Astrocyte of the hippocampus (primary cell): ENCODE measurements around the gene ACOX2.

Experiments
- DNase-seq: peaks from one replicate; pipeline ENCODE4 v3.0.0; 2011; ENCODE audit warnings: low read depth, low spot score

ACOX2 gene

DNA sequence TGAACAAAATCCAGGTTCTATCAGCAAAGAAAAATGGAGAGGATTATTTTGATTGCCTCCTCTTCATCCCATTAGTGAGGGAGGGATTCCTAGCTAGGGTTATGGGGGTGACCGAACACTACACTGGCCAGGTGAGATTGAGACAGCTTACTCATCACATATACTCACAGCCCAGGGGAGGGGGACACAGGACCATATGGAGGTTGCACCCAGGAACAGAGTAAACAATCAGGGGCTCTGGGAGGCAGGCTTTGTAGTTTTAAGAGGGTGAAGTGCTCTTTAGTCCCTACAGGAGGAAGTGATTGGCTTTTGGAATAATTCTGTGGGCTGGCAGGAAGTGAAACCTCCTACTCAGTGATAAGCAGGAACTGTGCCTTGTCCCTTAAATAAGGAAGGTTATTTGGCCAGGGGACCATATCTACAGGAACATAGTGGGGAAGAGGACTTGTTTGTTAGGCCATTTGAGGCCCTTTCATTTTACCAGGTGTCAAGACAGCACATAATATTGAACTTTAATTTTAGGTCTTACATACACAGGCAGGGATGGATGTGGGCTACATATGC, 62.6 kb downstream of the ACOX2 start:
- DNase-seq, result no peak

DNA sequence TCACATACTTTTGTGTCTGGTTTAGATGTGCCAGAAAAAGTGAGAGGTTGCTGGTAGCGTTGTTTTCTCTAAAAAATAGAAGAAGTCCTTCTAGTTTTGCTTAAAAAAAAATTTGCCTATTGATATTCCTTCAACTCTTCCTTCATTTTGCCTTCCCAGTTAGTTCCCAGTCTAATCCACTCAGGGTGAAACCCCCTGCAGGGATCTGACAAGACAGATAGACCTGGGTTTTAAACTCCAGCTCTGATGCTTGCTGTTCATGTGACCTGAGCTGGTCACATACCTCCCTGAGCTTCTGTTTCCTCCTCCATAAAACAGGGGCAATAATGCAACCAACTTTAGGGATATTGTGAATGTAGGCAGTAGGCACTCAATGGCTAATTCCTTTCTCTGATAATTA, 63.7 kb downstream of the ACOX2 start:
- no peak for DNase-seq

DNA sequence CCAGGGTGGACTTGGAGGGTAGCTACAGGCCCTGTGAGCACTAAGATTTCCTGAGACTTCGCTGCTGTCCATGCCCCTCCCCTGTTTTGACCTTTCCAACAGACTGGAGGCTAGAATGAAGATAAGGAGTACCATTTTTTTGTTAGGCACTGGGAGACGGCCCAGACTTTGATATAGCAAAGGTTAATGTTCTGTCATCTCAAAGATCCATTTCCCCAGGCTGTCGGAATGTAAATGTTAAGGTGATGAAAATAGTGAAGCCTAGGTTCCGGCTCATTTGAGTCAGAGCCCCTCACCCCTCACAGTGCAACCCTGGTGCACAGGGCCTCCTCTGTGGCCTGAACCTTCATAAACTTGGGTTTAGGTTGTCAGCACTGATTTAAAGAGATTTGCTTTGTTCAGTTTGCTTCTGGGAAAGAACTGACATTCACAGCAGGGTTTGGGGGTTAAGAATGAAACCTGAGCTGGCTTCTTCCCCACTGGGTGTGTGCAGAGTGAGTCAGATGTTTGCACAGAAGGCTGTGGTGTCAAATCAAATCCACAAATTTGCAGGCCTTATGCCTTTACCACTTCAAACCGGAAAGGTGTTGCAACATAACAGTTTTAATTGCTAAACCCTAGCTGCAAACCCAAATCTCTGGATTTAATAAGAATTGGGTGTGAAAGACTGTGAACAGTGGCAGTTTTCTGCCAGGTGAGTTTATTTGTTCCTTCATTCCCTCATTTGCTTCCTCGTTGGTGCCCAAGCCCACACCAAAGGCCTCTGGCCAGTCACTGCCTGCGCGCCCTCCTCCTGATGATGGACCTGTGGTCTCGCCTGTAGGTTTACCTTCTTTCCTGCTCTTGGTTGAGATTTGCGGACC, 65.7 kb downstream of the ACOX2 start:
- DNase-seq, result peak; percentile 92

DNA sequence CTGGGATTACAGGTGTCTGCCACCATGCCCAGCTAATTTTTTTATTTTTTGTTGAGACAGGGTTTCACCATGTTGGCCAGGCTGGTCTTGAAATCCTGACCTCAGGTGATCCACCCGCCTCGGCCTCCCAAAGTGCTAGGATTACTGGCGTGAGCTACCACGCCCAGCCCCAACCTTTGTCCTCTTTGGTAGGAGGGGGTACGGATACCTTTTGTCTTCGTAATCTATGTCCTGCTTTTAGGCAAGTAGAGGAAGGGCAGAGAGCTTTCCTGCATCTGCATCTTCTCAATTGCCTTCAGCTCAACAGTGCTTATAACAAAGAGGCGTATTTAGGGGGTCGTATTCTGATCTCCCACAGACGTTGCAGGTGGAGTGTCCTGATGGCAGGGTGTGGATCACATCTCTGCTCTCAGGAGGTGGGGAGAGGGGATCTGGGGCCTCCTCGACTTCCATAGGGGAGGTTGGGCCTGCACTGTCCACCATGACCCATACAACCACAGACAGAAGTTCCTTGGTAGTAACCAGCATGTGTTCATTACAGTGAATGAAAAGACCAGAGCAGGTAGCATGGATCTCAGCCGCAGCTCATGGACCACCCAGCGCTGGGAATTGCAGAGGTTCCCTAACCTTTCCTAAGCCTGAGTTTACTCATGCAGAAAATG, 66.5 kb downstream of the ACOX2 start:
- DNase-seq, result no peak

DNA sequence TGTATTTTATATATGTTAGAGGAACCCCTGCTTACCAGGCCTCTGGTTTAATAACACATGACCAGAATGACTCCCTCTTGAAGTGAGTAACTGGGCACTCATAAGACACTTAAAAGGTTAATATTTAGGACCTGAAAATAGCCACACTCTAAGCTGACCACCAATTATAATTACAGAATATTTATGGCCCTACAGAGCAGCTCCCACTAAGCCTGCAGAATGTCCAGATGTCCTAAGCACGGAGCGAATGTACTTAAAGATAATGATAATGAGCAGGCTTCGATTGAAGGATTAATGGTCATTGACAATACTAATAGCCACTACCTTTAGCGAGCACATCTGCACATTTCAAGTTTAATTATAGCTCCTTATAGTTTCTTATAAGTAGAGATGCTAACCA, 67.9 kb downstream of the ACOX2 start:
- no peak for DNase-seq

DNA sequence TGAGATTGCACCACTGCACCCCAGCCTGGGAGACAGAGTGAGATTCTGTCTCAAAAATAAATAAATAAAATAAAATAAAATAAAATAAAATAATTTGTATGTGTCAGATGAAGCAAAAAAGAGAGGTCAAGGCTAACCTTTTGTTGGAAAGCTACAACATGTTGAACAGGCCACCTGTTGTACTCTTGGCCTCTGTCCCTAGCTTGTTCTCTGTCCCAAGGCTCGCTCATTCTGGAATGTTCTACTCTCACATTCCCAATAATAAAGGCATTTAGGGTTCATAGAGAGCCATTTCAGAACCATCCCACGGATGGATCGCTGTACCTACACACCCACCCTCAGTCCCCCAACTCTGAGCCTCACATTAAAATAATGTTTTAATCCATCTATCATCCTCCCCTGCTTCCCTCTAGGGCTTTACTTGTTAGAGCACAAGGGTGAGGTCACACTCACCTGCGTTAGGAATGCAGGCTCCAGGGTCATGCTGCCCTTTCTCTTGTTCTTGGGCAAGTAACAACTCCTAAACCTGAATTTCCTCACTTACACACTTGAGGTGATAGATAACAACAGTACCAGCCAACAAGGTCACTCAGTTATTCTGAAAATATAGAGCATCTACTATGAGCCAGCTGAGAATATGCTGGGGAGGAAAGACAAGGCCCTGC, 70.0 kb downstream of the ACOX2 start:
- no peak for DNase-seq

DNA sequence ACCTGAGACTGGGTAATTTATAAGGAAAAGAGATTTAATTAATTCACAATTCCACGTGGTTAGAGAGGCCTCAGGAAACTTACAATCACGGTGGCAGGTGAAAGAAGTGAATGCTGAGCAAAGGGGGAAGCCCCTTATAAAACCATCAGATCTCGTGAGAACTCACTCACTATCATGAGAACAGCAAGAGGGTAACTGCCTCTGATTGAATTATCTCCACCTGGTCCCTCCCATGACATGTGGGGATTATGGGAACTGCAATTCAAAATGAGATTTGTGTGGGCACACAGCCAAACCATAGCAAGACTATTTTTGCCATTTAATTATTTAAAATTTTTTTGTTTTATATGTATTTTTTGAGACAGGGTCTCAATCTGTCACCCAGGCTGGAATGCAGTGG, 72.1 kb downstream of the ACOX2 start:
- no peak for DNase-seq

DNA sequence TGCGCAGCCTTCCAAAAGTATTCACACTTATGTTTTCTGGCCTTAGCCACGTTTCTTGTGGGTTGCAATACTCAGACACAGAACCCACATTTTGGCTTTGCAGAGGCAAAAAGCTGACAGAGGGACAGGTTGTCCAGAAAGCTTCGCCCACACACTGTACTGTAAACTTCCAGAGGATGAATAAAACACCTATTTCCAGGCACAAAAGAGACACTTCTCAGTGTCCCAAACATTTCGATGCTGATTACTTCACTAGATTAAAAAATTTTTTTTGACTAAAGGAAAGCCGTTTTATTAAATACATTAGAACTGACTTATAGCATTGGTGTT, 73.1 kb downstream of the ACOX2 start:
- DNase-seq, result no peak

DNA sequence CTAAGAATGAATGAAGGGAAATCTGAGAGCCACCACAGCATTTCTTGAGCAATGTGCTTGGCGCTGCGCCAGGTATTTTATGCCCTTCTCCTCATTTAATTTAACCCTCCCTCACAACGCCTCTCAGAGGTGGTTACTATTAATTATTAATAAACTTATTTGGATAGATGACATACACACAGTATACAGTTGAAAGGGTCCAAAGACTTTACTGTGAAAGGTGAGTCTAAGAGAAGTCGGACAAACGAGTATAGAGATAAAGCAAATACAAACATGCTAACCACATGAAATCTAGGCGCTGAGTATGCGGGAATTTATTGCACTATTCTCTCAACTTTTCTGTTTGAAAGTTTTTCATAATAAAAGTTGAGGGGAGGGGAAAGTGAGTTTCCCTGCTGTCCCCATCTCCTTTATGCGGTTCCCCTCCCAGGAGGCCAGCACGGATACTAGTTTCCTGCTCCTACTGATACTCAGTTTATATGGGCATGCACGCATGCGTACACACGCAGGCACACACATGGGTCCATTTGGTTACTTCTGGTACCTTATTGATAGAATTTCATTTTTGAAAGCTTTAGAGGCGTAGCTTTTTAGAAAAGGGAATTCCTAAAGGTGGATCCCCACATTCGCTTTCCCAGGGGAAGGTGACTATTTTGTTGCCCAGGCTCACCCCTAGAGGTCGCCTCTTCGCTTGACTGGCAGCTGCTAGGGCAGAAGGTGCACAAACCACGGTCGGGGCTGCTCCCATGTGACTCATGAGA, 73.6 kb downstream of the ACOX2 start:
- DNase-seq, result peak; percentile 91

DNA sequence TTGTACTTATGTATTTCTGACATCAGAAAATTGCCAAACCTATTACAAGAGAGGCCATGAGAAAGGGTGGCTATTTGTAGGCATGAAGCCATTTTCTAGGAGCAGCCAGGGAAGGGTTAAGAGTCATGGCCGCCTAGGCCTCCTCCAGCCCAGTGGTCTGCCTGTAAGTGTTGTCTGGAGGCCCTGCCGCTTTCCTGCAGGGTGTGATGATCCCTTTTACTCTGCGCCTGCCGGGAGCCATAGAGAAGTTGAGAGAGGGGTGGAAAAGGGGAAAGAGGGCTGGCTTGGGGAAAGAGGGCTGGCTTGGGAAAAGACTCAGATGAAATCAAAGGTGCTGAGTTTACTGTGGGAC, 74.2 kb downstream of the ACOX2 start:
- DNase-seq, result no peak

DNA sequence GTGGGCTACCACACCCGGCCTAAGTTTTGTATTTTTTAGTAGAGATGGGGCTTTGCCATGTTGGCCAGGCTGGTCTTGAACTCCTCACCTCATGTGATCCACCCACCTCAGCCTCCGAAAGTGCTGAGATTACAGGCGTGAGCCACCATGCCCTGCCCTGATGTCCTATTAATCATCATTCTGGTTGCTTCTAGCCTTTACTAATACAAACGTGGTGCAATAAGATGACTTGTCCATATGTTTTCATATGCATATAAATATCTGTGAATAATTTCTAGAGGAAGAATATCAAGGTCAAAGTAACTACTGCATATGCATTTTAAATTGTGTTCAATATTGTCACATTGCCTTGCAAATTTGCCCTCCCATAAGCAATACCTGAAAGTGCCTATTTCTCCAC, 77.8 kb downstream of the ACOX2 start:
- no peak for DNase-seq
